K562 treated with DMSO at 1 percent for 48 hours (cell line): ENCODE data around the gene ESM1. TPM values are rescaled to one million over a fixed set of nuclear protein-coding genes. Genes with fewer than 3 reads are reported as not detected.

Source experiments
- total RNA-seq: library from RNA; unstranded; fragments of 300-600 nt; gene quantifications from 2 replicates; pipeline ENCODE4 v1.2.3, GENCODE V29; 2022; ENCODE audit warnings: low replicate concordance; ENCODE audit errors: extremely low read depth

Gene ESM1, protein sequence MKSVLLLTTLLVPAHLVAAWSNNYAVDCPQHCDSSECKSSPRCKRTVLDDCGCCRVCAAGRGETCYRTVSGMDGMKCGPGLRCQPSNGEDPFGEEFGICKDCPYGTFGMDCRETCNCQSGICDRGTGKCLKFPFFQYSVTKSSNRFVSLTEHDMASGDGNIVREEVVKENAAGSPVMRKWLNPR
- total RNA-seq = not detected in 2 replicates

DNA sequence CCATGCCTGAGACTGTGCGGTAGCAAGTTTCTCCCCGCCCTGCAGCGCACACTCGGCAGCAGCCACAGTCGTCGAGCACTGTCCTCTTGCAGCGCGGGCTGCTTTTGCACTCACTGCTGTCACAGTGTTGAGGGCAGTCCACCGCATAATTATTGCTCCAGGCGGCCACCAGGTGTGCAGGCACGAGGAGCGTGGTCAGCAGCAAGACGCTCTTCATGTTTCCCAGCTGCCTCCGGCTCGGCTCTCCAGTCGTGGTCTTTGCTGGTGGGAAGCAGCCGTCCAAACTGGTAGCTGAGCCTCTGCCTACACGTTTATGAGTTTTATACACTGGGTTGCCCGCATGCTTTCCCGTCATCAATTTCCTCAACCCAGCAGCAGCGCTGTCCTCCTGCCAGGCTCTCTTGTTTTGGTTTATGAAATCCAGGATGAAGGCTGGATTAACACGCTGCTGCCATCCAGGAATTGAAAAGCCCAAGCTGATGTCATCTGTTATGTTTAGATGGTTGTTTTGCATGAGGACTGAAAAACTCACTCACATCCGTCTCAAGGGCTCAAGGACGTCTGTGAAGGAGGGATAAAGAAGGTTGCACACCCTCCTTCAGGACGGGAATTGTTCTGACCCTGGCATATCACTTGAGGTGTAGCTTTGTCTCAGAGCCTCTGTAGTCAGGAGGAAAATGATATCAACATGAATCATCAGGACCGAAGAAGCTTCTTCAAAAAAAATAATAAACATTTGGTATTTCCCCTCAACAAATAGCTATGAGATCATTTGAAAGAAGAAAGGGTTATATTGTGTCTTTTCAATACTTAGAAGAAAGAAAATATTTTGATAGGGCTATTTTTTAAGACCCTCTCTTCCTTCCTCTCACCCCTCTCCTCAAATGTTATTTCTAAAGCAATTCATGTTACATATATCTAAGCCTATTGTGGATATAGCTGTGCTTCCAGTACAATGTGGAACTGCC lies at the start of gene ESM1:
Gene ESM1, minus strand, starts transcription at position 293 of the 968 bp plus-strand sequence. Its CDS starts 76 bp downstream, at position 217.

Other genes with a start within 250 kb of the ESM1 start
- not detected in 2 replicates for gene GZMK, start 38.7 kb upstream of the ESM1 start, total RNA-seq
- gene GZMA, start 117.1 kb upstream of the ESM1 start, total RNA-seq = not detected in 2 replicates
- not detected in 2 replicates for gene GPX8, start 174.6 kb upstream of the ESM1 start, total RNA-seq
- gene CDC20B, start 187.6 kb upstream of the ESM1 start, total RNA-seq = not detected in 2 replicates
- gene MCIDAS, start 241.7 kb upstream of the ESM1 start, total RNA-seq = not detected in 2 replicates
- gene CCNO, start 248.0 kb upstream of the ESM1 start, total RNA-seq = not detected in 2 replicates